Activated CD4-positive, alpha-beta T cell treated with anti-CD3 and anti-CD28 coated beads, Interleukin-2, amount 50 U/mL, for 16 hours (primary cell): Measurements from ENCODE around the gene SLC12A4.
"Not testable (repeated sequence)": the region's sequence is repeated elsewhere in the genome, so short reads cannot be mapped to it uniquely, and the experiment has no call there.

Source experiments
- DNase-seq: peaks from one replicate; pipeline ENCODE4 v3.0.0-alpha.2; 2020

Gene SLC12A4

DNA sequence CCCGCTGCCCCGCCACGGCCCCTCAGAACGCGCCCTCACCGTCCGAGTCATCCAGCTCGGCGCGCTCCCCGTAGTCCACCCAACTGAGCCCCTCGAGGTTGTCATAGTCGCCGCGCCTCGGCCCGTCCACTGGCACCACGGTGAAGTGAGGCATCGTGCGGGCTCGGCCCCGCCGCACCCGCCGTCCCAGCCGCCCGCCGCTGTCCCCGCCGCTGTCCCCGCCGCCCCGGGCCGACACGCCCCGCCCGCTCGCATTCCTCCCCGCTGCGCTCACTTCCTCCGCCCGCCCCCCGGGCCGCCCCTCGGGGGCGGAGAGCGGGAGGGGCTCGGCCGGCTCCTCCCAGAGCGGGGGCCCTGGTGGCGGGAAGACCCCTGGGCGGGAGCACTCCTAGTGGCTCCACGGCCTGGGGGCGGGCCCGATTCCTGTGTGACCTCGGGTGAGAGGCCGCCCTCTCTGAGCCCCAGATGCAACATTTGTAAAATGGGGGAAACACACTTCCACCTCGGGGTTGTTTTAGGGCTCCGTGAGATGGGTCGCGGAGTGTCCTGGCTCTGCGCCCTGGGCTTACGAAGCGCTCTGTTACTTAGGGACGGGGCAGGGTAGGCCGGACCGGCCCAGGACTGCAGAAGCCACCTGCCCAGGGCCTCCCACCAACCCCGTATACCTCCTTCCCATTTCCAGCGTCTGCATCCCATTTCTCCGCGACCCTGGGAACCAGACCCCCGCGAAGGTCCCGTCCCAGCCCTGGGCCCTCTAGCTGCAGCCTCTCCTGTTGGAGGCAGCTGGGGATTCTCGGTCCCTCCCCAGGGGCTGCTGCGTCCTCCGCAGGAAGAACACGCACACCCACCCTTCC lies at the start of gene SLC12A4:
SLC12A4 (minus strand) TSS at position 238 of the 854 bp plus-strand sequence; CDS start at position 154, 84 bp downstream.
- peak; percentile 92 for DNase-seq

DNA sequence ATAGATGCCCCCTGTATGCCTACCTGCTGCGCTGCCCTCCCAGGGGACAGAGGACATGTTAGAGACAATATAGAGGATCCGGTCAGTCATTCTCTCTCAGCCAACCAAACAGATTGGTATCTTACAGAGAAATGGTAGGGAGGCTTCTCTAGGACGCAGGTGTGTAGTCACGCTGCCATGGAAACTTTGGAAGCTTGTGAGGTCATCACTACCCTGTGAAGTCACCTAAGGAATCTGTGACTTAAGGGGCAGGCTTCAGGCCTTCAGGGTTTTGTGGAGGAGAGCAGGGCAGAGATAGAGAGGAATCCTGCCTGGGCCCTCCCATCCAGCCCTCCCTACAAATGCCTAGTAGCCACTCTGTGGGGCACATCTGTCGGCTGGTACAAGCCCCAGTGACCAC lies 47.2 kb upstream of the SLC12A4 start, which contains the start of gene DPEP2NB:
DPEP2NB (minus strand) TSS at position 231 of the 400 bp plus-strand sequence; CDS start at position 90, 141 bp downstream.
- DNase-seq: no peak

DNA sequence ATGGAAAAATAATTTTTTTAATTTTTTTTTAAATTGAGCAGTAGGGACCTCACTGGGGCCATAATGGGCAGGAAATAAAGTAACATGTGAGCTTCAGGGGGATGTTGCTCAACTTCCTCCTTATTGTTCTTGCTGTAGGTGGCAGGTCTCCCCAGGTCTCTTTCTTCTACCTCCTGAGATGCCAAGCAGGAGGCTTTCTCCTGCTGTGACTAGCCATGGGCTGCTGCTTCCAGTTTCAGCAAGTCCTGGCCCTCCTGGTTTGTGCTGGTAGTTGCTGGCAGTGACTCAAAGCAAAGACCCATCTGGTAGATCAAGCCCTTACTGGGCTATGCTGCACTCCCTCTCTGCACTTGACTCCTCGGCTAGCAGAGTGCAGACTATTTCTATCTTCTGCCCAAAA lies 45.0 kb upstream of the SLC12A4 start:
- no peak for DNase-seq

DNA sequence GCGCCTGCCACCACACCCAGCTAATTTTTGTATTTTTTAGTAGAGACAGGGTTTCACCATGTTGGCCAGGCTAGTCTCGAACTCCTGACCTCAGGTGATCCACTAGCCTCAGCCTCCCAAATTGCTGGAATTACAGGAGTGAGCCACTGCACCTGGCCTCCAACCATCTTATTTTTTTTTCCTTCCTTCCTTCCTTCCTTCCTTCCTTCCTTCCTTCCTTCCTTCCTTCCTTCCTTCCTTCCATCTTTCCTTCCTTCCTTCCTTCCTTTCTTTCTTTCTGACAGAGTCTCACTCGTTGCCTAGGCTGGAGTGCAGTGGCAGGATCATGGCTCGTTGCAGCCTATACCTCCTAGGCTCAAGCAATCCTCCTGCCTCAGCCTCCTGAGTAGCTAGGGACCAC lies 41.4 kb upstream of the SLC12A4 start:
- DNase-seq: not testable (repeated sequence)

DNA sequence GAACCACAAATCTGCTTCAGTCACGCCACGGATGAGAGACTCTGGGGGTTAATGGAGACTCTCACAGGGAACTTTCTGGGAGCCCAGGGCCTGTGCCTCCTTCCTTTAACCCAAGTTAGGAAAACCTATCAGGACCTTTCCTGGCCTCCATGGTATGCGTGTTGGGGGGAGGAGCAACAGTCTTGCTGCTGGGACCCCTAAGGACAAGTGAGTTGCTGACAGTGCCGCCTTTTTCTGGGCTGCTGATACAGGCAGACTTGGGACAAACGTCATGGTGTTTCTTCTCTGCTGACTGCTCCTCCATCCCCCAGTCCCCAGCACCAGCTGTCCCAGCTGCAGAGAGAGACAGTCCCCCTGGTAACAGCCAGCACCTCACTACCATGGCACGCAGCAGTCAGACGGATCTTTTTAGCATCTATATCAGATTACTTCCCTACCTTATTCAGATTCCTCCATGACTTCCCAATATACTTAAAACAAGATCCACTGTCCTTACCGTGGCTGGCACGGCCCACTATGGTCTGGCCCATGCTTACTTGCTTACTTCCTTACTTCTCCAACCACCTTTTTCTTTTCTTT lies 40.8 kb upstream of the SLC12A4 start:
- no peak for DNase-seq

DNA sequence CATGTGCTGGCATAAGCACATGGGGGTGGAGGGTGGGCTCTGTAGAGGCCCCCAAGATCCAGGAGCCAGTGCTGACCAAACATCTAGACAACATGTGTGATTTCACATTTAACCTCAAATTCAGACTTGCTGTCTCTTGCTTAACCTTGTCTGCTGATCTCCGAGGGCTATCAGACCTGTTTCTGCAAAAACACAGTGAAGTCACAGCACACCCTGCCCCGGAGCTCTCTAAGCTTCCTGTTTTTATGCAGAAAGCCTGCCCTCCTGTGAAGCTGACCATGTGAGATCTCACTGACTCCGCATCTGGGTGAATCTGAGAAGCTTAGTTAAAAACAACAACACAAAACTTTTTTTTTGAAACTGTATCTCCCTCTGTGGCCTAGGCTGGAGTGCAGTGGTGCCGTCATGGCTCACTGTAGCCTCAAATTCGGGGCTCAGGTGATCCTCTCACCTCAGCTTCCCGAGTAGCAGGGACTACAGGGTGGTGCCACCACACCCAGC lies 37.4 kb upstream of the SLC12A4 start:
- no peak for DNase-seq

DNA sequence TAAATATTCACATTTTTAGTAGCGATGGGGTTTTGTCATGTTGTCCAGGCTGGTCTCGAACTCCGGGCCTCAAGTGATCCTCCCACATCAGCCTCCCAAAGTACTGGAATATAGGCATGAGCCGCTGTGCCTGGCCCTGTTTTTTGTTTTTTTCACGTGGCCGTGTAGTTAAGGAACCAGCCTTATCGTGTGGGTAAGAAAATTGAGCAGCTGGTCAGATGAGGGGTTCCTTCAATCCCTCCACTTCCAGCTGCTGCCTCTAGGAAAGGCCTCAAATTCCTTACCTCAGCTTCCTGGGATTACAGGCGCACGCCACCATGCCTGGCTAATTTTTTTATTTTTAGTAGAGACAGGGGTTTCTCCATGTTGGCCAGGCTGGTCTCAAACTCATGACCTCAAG lies 36.8 kb upstream of the SLC12A4 start:
- DNase-seq: no peak

DNA sequence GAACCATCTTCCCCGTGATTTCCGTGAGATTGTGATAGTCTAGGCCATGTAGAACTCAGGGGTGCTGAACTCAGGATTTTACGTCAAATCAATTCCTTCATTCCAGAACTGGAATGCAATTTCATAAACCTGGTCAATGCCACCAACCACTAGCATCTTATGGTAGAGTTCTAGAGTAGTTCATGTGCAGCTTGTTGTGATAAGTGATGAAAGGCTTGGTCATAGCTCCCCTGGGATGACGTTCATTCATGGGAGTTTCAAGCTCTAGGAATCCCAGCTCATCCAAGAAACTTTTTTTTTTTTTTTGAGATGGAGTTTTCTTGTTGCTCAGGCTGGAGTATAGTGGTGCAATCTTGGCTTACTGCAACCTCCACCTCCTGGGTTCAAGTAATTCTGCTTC lies 34.6 kb upstream of the SLC12A4 start:
- no peak for DNase-seq

DNA sequence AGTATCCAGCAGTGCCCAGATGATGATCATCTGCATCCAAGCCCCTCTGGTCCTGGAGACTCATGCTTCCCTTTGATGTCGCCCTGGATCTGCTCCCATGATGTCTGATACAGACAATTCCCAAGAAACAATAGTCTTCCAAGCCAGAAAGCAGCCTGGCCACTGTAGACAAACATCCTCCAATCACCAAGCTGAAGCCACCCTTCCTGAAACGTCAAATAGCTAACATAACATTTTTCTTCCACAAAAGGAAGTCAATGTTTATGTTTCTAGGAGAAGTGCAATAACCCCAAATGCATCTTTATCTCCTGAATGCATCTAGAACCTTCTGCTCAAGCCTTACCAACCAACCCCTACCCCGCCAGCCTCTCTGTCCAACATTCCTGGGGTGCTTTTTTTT lies 32.0 kb upstream of the SLC12A4 start:
- no peak for DNase-seq

DNA sequence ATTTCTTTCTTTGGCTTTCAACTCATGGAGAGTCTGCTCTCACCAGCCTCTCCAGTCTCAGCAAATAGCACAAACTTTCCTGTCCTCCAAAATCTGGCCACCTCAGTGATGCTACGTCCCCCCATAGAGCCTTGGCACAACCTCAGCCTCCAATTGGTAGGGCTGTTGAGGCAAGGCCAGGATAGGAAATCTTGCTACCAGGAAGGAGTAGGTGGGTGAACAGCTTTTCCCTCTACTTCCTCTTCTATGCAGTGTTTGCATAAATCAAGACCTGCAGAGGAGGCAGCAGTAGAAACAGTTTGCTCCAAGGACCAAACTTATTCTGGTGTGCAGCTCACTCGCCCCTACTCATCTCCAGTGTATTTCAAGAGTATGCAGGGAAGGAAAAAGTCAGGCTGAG lies 31.5 kb upstream of the SLC12A4 start:
- no peak for DNase-seq

DNA sequence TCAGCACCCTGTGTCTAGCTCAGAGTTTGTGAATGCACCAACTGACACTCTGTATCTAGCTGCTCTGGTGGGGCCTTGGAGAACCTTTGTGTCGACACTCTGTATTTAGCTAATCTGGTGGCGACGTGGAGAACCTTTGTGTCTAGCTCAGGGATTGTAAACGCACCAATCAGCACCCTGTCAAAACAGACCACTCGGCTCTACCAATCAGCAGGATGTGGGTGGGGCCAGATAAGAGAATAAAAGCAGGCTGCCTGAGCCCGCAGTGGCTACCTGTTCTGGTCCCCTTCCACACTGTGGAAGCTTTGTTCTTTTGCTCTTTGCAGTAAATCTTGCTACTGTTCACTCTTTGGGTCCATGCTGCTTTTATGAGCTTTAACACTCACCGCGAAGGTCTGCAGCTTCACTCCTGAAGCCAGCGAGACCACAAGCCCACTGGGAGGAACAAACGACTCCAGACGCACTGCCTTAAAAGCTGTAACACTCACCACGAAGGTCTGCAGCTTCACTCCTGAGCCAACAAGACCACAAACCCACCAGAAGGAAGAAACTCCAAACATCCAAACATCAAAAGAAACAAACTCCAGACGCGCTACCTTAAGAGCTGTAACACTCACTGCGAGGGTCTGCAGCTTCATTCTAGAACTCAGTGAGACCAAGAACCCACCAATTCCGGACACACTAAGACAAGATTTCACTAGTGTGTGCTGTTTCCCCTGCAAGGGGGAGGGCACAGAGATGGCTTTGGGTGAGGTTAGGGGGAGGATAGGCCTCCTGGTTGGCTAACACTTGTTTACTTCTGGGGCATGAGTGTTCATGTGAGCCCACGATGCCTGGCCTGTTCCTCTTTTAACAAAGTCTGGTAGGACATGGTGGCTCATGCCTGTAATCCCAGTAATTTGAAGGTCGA lies 30.6 kb upstream of the SLC12A4 start, which contains the start of gene DPEP2:
DPEP2 (minus strand) TSS at position 706 of the 910 bp plus-strand sequence. CDS start 6,272 bp downstream, outside the sequence.
- peak; percentile 35 for DNase-seq

DNA sequence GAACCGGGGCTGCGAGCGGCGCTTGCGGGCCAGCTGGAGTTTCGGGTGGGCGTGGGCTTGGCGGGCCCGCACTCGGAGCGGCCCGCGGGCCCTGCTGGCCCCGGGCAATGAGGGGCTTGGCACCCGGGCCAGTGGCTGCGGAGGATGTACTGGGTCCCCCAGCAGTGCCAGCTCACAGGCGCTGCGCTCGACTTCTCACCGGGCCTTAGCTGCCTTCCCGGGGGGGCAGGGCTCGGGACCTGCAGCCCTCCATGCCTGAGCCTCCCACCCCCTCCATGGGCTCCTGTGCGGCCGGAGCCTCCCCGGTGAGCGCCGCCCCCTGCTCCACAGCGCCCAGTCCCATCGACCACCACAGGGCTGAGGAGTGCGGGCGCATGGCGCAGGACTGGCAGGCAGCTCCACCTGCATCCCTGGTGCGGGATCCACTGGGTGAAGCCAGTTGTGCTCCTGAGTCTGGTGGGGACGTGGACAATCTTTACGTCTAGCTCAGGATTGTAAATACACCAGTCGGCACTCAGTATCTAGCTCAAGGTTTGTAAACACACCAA lies 29.9 kb upstream of the SLC12A4 start:
- DNase-seq: not testable (repeated sequence)

DNA sequence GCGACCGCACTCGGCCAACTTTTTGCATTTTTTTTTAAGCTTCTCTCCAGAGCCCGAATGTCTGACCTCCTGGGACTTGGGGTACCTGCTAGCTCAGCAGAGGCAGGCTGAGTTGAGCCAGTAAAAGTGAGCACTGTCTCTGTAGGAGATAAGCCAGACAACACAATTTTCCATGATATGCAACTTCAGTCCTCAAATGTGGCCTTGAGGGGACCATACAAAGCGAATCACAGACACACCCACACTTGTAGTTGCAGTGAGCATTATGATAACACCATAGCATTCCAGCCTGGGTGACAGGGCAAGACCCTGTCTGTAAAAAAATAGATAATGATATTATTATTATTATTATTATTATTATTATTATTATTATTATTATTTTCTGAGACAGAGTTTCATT lies 28.2 kb upstream of the SLC12A4 start:
- DNase-seq: no peak

DNA sequence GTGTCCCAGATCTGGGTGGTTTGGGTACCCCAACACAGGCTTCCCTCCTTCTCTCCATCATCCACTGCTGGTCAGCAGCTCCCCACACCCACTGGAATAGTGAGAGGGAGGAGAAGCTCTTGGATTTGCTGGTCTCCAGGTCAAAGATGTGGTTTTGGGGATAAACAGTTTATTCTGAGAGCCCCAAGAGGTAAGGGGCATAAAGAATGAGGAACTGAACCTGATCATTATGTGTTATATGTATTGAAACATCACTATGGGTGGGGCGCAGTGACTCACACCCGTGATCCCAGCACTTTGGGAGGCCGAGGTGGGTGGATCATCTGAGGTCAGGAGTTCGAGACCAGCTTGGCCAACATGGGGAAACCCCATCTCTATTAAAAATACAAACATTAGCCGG lies 27.0 kb upstream of the SLC12A4 start:
- no peak for DNase-seq

DNA sequence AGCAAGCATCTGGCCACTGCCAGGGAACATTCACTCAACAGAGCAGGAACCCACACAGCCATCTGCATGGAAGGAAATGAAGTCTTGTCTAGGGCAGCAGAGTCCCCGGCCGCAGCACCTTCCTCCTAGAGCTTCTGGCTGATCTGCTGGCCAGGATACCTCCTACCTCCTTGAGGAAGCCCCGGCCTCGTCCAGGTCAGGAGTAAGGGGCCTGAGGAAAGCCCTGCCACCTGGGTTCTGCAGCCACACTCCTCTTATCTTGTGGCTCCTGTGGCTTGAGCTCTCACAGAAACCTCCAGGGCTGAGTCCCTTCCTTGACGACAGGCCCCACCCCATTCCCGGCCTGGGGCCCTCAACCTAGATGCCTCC lies 25.6 kb upstream of the SLC12A4 start:
- DNase-seq: not testable (repeated sequence)

DNA sequence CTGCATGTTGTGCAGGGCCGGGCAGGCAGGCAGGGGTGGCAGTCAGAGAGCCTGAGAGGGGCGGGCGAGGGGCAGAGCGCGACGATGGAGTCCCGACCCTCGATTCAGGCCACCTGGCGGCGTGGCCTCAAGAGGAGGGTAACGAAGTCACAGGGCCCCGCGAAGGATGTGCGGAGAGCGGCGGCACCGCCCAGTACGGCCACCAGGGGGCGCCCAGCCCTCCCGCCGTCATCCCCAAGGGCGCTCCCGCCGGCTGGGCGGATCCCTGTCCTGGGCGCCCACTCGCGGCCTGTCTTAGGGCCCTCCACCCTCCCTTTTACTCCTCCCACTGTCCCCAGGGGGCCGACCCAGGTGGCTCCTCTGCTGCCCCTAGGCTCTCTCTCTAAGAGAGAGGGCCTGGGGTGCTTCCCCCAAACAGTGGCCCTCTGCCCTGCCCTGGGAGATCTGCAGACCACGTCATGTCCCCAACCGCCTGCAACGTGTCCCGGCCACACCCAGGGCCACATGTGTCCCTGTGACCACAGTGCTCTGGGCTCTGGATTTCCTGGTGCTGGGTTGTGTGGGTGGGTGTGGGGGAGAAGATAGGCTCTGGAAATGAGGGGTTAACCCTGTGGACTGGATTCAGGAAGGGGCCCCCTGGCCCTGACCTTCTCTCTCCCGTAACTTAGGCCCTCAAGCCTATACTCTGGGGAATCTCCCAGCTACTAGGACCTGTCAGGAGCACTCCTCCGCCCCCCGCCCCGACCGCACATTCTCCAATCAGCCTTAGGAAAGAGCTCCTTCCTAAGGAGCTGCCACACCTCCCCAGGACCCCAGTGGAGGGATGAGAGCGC lies 25.0 kb upstream of the SLC12A4 start:
- peak; percentile 86 for DNase-seq

DNA sequence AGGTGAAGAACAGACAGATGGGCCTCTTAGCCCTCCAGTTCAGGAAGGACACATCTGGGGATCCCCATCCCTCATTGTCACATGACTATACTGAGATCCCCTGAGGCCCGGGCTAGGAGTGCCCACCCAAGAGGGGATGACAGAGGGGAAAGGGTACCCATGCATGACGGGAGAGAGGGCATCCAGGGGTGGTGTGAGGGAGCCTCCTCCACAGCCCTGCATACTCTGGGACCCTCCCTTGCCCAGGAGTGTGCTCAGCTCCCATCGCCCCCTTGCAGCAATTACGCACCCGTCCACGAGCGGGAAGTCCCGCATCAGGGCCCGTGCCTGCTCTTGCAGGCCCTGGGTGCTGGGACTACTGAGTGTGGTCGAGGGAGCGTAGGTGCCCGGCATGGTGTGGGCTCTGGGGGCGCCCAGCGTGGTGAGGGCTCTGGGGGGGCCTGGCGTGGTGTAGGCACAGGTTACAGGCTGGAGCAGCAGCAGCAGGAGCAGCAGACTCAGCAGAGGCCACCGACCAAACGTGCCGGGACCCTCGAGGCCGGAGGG lies 24.3 kb upstream of the SLC12A4 start:
- DNase-seq: no peak

DNA sequence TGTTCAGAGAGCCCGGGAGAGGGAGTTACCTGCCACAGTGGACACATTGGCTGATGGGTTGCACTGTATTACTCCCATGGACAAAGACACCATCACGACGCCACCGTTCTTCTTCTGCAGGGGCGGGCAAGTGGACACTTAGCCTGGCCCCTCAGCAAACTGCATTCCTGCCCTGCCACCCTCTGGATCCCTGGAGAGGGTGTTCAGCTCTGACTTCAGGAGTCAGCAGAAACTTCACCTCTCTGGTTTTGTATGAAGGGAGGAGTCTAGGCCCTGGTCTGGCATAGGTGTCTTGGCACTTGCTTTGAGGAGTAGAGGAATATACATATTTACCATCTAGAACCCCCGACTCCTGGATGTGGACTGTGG lies 21.6 kb upstream of the SLC12A4 start:
- no peak for DNase-seq

DNA sequence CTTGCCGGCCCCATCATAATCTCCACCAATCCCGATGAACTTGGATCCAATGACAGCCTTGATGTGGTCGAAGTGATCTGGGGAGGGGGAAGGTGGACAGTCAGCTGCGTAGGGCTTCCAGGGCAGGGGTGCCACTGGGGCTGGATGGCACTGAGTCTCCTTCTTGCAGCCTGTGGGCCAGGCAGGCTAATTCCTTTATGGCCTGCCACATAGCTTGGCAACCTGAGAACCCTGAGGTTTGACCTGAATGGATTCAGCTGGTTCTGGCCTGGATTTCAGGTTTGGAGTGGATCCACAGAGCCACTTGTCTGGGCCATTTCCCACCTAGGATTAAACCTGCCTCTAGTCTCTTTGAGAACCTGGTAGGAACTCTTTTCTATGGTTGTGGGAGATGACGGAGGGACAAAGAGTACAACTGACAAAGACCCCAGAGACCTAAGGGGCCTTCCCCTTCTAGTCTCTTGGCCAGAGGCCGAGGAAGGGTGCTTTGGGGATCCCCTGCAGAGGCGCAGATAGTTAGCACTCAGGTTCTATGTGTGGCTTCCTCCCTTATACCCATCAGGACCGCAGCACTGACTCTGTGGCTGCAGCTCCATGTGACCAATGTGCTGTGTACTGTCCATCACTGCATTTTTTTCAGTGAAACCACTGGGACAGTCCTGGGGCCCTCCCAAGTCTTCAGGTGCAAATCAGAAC lies 21.0 kb upstream of the SLC12A4 start:
- no peak for DNase-seq

DNA sequence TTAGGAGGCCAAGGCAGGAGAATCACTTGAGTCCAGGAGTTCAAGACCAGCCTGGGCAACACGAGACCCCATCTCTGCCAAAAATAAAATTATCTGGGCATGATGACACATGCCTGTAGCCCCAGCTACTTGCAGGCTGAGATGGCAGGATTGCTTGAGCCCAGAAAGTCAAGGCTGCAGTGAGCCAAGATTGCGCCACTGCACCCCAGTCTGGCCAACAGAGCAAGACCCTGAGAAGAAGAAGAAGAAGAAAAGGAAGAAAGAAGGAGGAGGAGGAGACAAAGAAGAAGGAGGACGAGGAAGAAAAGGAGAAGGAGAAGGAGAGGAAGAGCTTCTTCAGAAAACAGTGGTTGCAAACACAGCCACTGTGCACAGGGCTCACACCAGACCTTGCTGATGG lies 20.2 kb upstream of the SLC12A4 start:
- no peak for DNase-seq
